SU-DHL-6 (cell line): ENCODE data around the gene CCDC167.

Experiments used
- H2AFZ ChIP-seq: fragments of 200-600 bp; sonication (generic); 2 replicates; pipeline ENCODE4 v1.6.1; 2014; ENCODE audit warnings: low read depth, mild to moderate bottlenecking, moderate library complexity, mixed read lengths, antibody characterized with exemption, low read length; ENCODE audit not compliant: severe bottlenecking
- H3F3A ChIP-seq: fragments of 200-600 bp; shearing (Covaris generic); 2 replicates; pipeline ENCODE4 v1.6.0; 2016; ENCODE audit warnings: antibody characterized with exemption, mild to moderate bottlenecking; ENCODE audit not compliant: insufficient read depth
- H3K27ac ChIP-seq: fragments of 200-600 bp; sonication (generic); 2 replicates; pipeline ENCODE4 v1.5.1; 2016; ENCODE audit warnings: low read depth, mild to moderate bottlenecking, low read length, moderate library complexity, mixed read lengths
- H3K27me3 ChIP-seq: fragments of 200-600 bp; sonication (generic), shearing (Covaris generic); 2 replicates; pipeline ENCODE4 v1.6.0; 2014; ENCODE audit warnings: mild to moderate bottlenecking, low read length
- H3K36me3 ChIP-seq: fragments of 200-600 bp; sonication (generic); 2 replicates; pipeline ENCODE4 v1.6.1; 2014; ENCODE audit warnings: mild to moderate bottlenecking, low read length, mixed read lengths
- H3K4me2 ChIP-seq: fragments of 300-600, 200-600 bp; shearing (Covaris generic), sonication (generic); 2 replicates; pipeline ENCODE4 v1.6.0; 2014; ENCODE audit warnings: low read length, low read depth, mild to moderate bottlenecking; ENCODE audit not compliant: poor library complexity, severe bottlenecking
- H3K4me3 ChIP-seq: fragments of 200-600 bp; sonication (generic); 2 replicates; pipeline ENCODE4 v1.5.1; 2014; ENCODE audit warnings: antibody characterized with exemption, low read length, mild to moderate bottlenecking, mixed read lengths; ENCODE audit not compliant: insufficient read depth, poor library complexity, severe bottlenecking
- H3K79me2 ChIP-seq: fragments of 200-600 bp; sonication (generic); 2 replicates; pipeline ENCODE4 v1.6.1; 2014; ENCODE audit warnings: mild to moderate bottlenecking, low read length, moderate library complexity; ENCODE audit not compliant: insufficient read depth
- H3K9ac ChIP-seq: fragments of 200-600 bp; sonication (generic); 2 replicates; pipeline ENCODE4 v1.7.0; 2014; ENCODE audit warnings: mild to moderate bottlenecking, low read length
- H3K9me2 ChIP-seq: fragments of 200-600 bp; sonication (generic); replicated peaks from 2 replicates; pipeline ENCODE4 v1.6.1; 2014; ENCODE audit warnings: low read length; ENCODE audit not compliant: insufficient read depth
- H3K9me3 ChIP-seq: fragments of 200-600 bp; sonication (generic); 2 replicates; pipeline ENCODE4 v1.6.1; 2014; ENCODE audit warnings: low read length, mixed read lengths; ENCODE audit not compliant: insufficient read depth
- H4K20me1 ChIP-seq: fragments of 200-600 bp; sonication (generic); 2 replicates; pipeline ENCODE4 v1.6.1; 2014; ENCODE audit warnings: low read depth, mild to moderate bottlenecking, antibody characterized with exemption, low read length, moderate library complexity, mixed read lengths
- CTCF ChIP-seq: fragments of 200-600 bp; sonication (generic); IDR thresholded peaks from one replicate; pipeline ENCODE4 v1.5.1; 2017; ENCODE audit warnings: antibody characterized with exemption, mild to moderate bottlenecking, low read length, moderate library complexity; ENCODE audit not compliant: insufficient read depth, poor library complexity, severe bottlenecking
- EZH2phosphoT487 ChIP-seq: fragments of 200-600 bp; sonication (generic), shearing (Covaris generic); conservative IDR thresholded peaks from 2 replicates; pipeline ENCODE4 v1.6.1; 2018; ENCODE audit warnings: mild to moderate bottlenecking, antibody characterized with exemption, low read length, moderate library complexity, mixed read lengths

CCDC167 gene

GRCh38 chr6:37507077-37507476, 7.4 kb upstream of the CCDC167 start:
- Histone ChIP-seq H3K36me3 (no peaks in the 10 kb centered on the region), H3F3A (no peaks in the 10 kb centered on the region), H3K27me3 (no peaks in the 10 kb centered on the region), H3K9me3 (no peaks in the 10 kb centered on the region), H2AFZ (no peak overlapping the region), H3K4me2 (no peak overlapping the region), H4K20me1 (no peaks in the 10 kb centered on the region), H3K4me3 (no peak overlapping the region), H3K9ac (no peak overlapping the region), H3K79me2 (no peaks in the 10 kb centered on the region), H3K27ac (no peak overlapping the region), H3K9me2 (no peaks in the 10 kb centered on the region)
- TF ChIP-seq EZH2phosphoT487 (no peak), CTCF (no peak)

- Histone ChIP-seq H3K79me2 (no peaks in the 10 kb centered on the region), H2AFZ (no peak overlapping the region), H3K27ac (no peak overlapping the region), H3K9me2 (no peaks in the 10 kb centered on the region), H3K9me3 (no peaks in the 10 kb centered on the region), H3F3A (no peaks in the 10 kb centered on the region), H3K9ac (no peak overlapping the region), H3K4me3 (no peak overlapping the region), H4K20me1 (no peaks in the 10 kb centered on the region), H3K27me3 (no peaks in the 10 kb centered on the region), H3K4me2 (no peak overlapping the region), H3K36me3 (no peaks in the 10 kb centered on the region)
- TF ChIP-seq EZH2phosphoT487 (no peak), CTCF (no peak)
Measured at GRCh38 chr6:37506479-37506878, 6.8 kb upstream of the CCDC167 start.

- Histone ChIP-seq H2AFZ (no peak overlapping the region), H3K9ac (no peak overlapping the region), H3K27ac (no peak overlapping the region)
Measured at GRCh38 chr6:37504024-37504423, 4.3 kb upstream of the CCDC167 start.

More at GRCh38 chr6:37504024-37504423, 4.3 kb upstream of the CCDC167 start:
- Histone ChIP-seq H3K36me3 (no peaks in the 10 kb centered on the region), H3K4me2 (no peak overlapping the region), H3K9me2 (no peaks in the 10 kb centered on the region), H3K4me3 (no peak overlapping the region), H4K20me1 (no peaks in the 10 kb centered on the region), H3K9me3 (no peaks in the 10 kb centered on the region), H3F3A (0 out of 2 replicates have a peak, but pooled peaks cover 2% of the 10 kb centered on the region), H3K27me3 (no peaks in the 10 kb centered on the region), H3K79me2 (peaks cover 7% of the 10 kb centered on the region)
- TF ChIP-seq CTCF (no peak), EZH2phosphoT487 (no peak)
